Jurkat, Clone E6-1 (cell line): ENCODE measurements around the gene NFIL3.
"Not testable (repeated sequence)": the region's sequence is repeated elsewhere in the genome, so short reads cannot be mapped to it uniquely, and the experiment has no call there.

Experiments used
- DNase-seq: peaks from one replicate; pipeline ENCODE4 v3.0.0-alpha.2; 2011; ENCODE audit warnings: low read depth, low spot score
- H3K4me3 ChIP-seq: 2 replicates; pipeline ENCODE4 v1.5.1; 2011; ENCODE audit warnings: mild to moderate bottlenecking, low read length, control low read depth, moderate library complexity

NFIL3 gene

GRCh38 chr9:91370006-91370405 lies 53.6 kb downstream of the NFIL3 start:
- not testable (repeated sequence) for DNase-seq, H3K4me3 ChIP-seq

GRCh38 chr9:91364702-91365101 lies 58.9 kb downstream of the NFIL3 start:
- no peak overlapping the region for H3K4me3 ChIP-seq
- DNase-seq, result no peak

GRCh38 chr9:91364005-91364404 lies 59.6 kb downstream of the NFIL3 start:
- H3K4me3 ChIP-seq, result no peak overlapping the region
- DNase-seq, result no peak

DNA sequence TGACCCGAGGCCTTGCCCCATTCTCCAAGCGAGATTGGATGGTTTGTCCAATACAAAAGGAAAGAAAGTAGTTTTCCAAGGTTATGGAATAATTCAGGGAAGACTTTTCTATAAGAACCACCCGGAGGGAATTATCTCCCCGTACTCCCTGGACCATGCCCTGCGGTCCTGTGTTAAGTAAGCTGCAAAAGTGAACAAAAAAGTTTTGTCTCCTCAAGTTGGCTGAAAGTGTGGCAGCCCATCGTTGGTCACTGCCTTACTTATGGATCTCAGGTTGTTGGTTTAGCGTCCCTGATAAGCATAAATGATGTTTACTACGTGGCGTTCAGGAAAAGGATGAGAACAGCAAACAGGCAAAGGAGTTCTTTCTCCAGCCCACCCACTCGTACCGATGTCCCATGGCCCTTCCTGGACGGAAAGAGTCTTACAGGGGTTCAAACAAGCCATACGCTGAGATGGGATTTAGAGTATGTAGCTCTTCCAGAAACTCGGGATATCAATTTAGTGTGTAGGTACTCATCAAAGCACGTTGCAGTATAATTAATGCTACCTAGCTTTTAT lies 61.5 kb downstream of the NFIL3 start:
- H3K4me3 ChIP-seq, result peak overlapping the region; percentile 89
- no peak for DNase-seq

- H3K4me3 ChIP-seq, result peak within 1 kb of the TSS; percentile 89
- peak; percentile 60 for DNase-seq
Observed at GRCh38 chr9:91361291-91362050, 62.2 kb downstream of the NFIL3 start, which contains the start of gene AUH. Gene AUH (minus strand): TSS chr9:91361918. CDS start chr9:91361889, 29 bp downstream.

DNA sequence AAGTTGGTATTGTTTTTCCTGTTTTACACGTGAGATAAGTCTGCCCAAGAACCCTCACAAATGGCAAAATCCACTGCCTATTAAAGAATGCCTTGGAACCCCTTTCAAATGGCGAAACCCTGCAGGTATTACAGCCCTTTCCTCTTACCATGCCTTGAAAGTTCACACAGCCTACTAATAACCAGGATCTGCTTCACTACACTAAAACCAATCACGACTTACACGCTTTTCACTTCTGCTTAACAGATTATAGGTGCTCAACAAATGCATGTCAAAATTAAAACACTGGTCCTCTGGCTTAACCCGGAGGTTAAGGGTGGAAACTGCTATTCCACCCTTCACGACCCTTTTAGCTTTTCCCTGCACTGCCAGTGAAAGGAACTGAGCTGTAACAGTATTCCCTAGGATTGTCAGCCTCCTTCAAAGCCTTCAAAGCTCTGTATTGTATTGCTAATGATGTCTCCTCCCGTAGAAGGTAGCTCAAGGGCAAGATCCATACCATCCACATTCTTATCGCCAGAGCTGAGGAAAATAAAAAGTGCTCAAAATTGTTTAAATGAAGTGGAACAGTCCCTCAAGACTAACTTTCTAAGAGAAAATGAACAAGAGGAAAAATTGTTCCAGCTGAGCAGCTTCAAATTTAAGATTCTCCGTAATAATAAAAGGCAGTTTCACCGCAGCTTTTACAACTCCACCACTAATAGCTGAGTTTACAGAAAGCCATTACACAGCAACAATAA lies 62.9 kb downstream of the NFIL3 start:
- DNase-seq, result no peak
- peak overlapping the region; percentile 89 for H3K4me3 ChIP-seq

- peak overlapping the region; percentile 89 for H3K4me3 ChIP-seq
- DNase-seq, result no peak
Observed at GRCh38 chr9:91359734-91360470, 63.7 kb downstream of the NFIL3 start.

GRCh38 chr9:91359083-91359482 lies 64.5 kb downstream of the NFIL3 start:
- H3K4me3 ChIP-seq, result no peak overlapping the region

More at GRCh38 chr9:91359083-91359482, 64.5 kb downstream of the NFIL3 start:
- DNase-seq, result no peak
